HAP-1 (cell line): Measurements from ENCODE around the gene TLR3.
"Not testable (repeated sequence)": the region's sequence is repeated elsewhere in the genome, so short reads cannot be mapped to it uniquely, and the experiment has no call there.

Experiments
- DNase-seq, 2 experiments: peaks; one replicate each; pipeline ENCODE4 v3.0.0-alpha.2; 2016 to 2020; ENCODE audit warnings: low spot score in 2 of 2
- H3K27me3 ChIP-seq: fragments of 250-450 bp; sonication (Bioruptor Pico); 2 replicates; pipeline ENCODE4 v1.5.1; 2020; ENCODE audit warnings: low read depth, mild to moderate bottlenecking, moderate library complexity
- H3K36me3 ChIP-seq: fragments of 250-450 bp; sonication (Bioruptor Pico); replicated peaks from 2 replicates; pipeline ENCODE4 v1.5.1; 2020; ENCODE audit warnings: mild to moderate bottlenecking
- H3K4me1 ChIP-seq: fragments of 250-450 bp; sonication (Bioruptor Pico); 2 replicates; pipeline ENCODE4 v1.5.1; 2020; ENCODE audit warnings: mild to moderate bottlenecking
- H3K4me3 ChIP-seq: fragments of 250-450 bp; sonication (Bioruptor Pico); 2 replicates; pipeline ENCODE4 v1.5.1; 2020; ENCODE audit warnings: mild to moderate bottlenecking, moderate library complexity
- H3K9me3 ChIP-seq: fragments of 250-450 bp; sonication (Bioruptor Pico); 2 replicates; pipeline ENCODE4 v1.5.1; 2020; ENCODE audit warnings: mild to moderate bottlenecking, moderate library complexity
- in situ Hi-C: fragments of 300-500 bp; cut with MboI; formaldehyde crosslinking; loops from 3 replicates; pipeline ENCODE4 v1.14.3; 2020; ENCODE audit warnings: low sequenced_read_pairs, inconsistent platforms, mixed read lengths

TLR3 gene

GRCh38 chr4:186032259-186032658, 36.7 kb upstream of the TLR3 start:
- DNase-seq = no peak
- no peaks in the 10 kb centered on the region for H3K27me3 ChIP-seq
- peaks cover 10% of the 10 kb centered on the region for H3K4me1 ChIP-seq
- H3K4me3 ChIP-seq = no peak overlapping the region
- peaks cover 7% of the 10 kb centered on the region; the same call in 1 of the 2 replicates for H3K9me3 ChIP-seq
- no peaks in the 10 kb centered on the region for H3K36me3 ChIP-seq
- in situ Hi-C loops = no loop called here

- no peak for DNase-seq
- peaks cover 10% of the 10 kb centered on the region for H3K4me1 ChIP-seq
- no peak overlapping the region for H3K4me3 ChIP-seq
- in situ Hi-C loops = no loop called here
- peaks cover 8% of the 10 kb centered on the region; the same call in 1 of the 2 replicates for H3K9me3 ChIP-seq
- no peaks in the 10 kb centered on the region for H3K27me3 ChIP-seq
- no peaks in the 10 kb centered on the region for H3K36me3 ChIP-seq
Observed at GRCh38 chr4:186033027-186033426, 35.9 kb upstream of the TLR3 start.

GRCh38 chr4:186034613-186035012, 34.3 kb upstream of the TLR3 start:
- DNase-seq, H3K27me3 ChIP-seq, H3K9me3 ChIP-seq, in situ Hi-C loops, H3K4me1 ChIP-seq, H3K4me3 ChIP-seq, H3K36me3 ChIP-seq: not testable (repeated sequence)

GRCh38 chr4:186036976-186037581, 31.9 kb upstream of the TLR3 start:
- DNase-seq = no peak
- peaks cover 5% of the 10 kb centered on the region; the same call in 1 of the 2 replicates for H3K27me3 ChIP-seq
- in situ Hi-C loops = no loop called here

GRCh38 chr4:186037692-186038658, 31.0 kb upstream of the TLR3 start:
- in situ Hi-C loops = no loop called here
- DNase-seq = peak; percentile 61 to 67
- Histone ChIP-seq H3K4me1 (no peaks in the 10 kb centered on the region), H3K36me3 (no peaks in the 10 kb centered on the region), H3K9me3 (peaks cover 5% of the 10 kb centered on the region; the same call in 1 of the 2 replicates), H3K4me3 (no peak overlapping the region), H3K27me3 (peaks cover 5% of the 10 kb centered on the region; the same call in 1 of the 2 replicates)

More at GRCh38 chr4:186036976-186037581, 31.9 kb upstream of the TLR3 start:
- H3K9me3 ChIP-seq = peaks cover 5% of the 10 kb centered on the region; the same call in 1 of the 2 replicates
- no peaks in the 10 kb centered on the region for H3K36me3 ChIP-seq
- H3K4me3 ChIP-seq = no peak overlapping the region
- no peaks in the 10 kb centered on the region for H3K4me1 ChIP-seq

- in situ Hi-C loops = no loop called here
- Histone ChIP-seq H3K4me1 (no peaks in the 10 kb centered on the region), H3K4me3 (no peak overlapping the region), H3K36me3 (no peaks in the 10 kb centered on the region), H3K9me3 (peaks cover 3% of the 10 kb centered on the region; the same call in 1 of the 2 replicates), H3K27me3 (peaks cover 5% of the 10 kb centered on the region; the same call in 1 of the 2 replicates)
- no peak for DNase-seq
Observed at GRCh38 chr4:186039697-186040096, 29.3 kb upstream of the TLR3 start.

GRCh38 chr4:186040316-186040715, 28.6 kb upstream of the TLR3 start:
- Histone ChIP-seq H3K4me3 (no peak overlapping the region), H3K36me3 (no peaks in the 10 kb centered on the region), H3K4me1 (no peaks in the 10 kb centered on the region), H3K27me3 (peaks cover 5% of the 10 kb centered on the region; the same call in 1 of the 2 replicates), H3K9me3 (peaks cover 3% of the 10 kb centered on the region; the same call in 1 of the 2 replicates)
- in situ Hi-C loops = no loop called here
- DNase-seq = no peak

GRCh38 chr4:186047501-186047900, 21.5 kb upstream of the TLR3 start:
- DNase-seq, H3K36me3 ChIP-seq, H3K4me1 ChIP-seq, H3K4me3 ChIP-seq, H3K9me3 ChIP-seq, H3K27me3 ChIP-seq, in situ Hi-C loops: not testable (repeated sequence)

GRCh38 chr4:186050135-186050534, 18.8 kb upstream of the TLR3 start:
- H3K4me3 ChIP-seq, H3K9me3 ChIP-seq, H3K36me3 ChIP-seq, H3K27me3 ChIP-seq, H3K4me1 ChIP-seq, in situ Hi-C loops: not testable (repeated sequence)
- peak in 1 of 2 experiments; percentile 51 for DNase-seq

GRCh38 chr4:186051096-186051495, 17.9 kb upstream of the TLR3 start:
- H3K9me3 ChIP-seq = no peaks in the 10 kb centered on the region
- no peak for DNase-seq
- no peaks in the 10 kb centered on the region for H3K36me3 ChIP-seq
- in situ Hi-C loops = no loop called here
- H3K4me1 ChIP-seq = peaks cover 3% of the 10 kb centered on the region; the same call in 1 of the 2 replicates
- no peaks in the 10 kb centered on the region for H3K27me3 ChIP-seq
- H3K4me3 ChIP-seq = no peak overlapping the region

GRCh38 chr4:186058253-186058979, 10.5 kb upstream of the TLR3 start:
- DNase-seq = no peak
- in situ Hi-C loops = no loop called here

GRCh38 chr4:186058980-186059316, 10.0 kb upstream of the TLR3 start:
- in situ Hi-C loops = no loop called here
- Histone ChIP-seq H3K9me3 (no peaks in the 10 kb centered on the region), H3K27me3 (no peaks in the 10 kb centered on the region), H3K4me3 (no peak overlapping the region), H3K4me1 (peaks cover 19% of the 10 kb centered on the region), H3K36me3 (no peaks in the 10 kb centered on the region)
- no peak for DNase-seq

More at GRCh38 chr4:186058253-186058979, 10.5 kb upstream of the TLR3 start:
- H3K27me3 ChIP-seq = no peaks in the 10 kb centered on the region
- no peaks in the 10 kb centered on the region for H3K9me3 ChIP-seq
- H3K36me3 ChIP-seq = no peaks in the 10 kb centered on the region
- no peak overlapping the region for H3K4me3 ChIP-seq
- peaks cover 19% of the 10 kb centered on the region for H3K4me1 ChIP-seq

GRCh38 chr4:186061921-186062320, 7.0 kb upstream of the TLR3 start:
- Histone ChIP-seq H3K27me3 (no peaks in the 10 kb centered on the region), H3K36me3 (no peaks in the 10 kb centered on the region), H3K9me3 (no peaks in the 10 kb centered on the region), H3K4me3 (no peak overlapping the region), H3K4me1 (peaks cover 26% of the 10 kb centered on the region)
- no peak for DNase-seq
- in situ Hi-C loops = no loop called here
